HS-5 (cell line): Measurements from ENCODE around the gene TMEM135.

Experiments used
- DNase-seq: peaks from one replicate; pipeline ENCODE4 v3.0.0-alpha.2; 2012; ENCODE audit warnings: low read depth

Gene TMEM135

DNA sequence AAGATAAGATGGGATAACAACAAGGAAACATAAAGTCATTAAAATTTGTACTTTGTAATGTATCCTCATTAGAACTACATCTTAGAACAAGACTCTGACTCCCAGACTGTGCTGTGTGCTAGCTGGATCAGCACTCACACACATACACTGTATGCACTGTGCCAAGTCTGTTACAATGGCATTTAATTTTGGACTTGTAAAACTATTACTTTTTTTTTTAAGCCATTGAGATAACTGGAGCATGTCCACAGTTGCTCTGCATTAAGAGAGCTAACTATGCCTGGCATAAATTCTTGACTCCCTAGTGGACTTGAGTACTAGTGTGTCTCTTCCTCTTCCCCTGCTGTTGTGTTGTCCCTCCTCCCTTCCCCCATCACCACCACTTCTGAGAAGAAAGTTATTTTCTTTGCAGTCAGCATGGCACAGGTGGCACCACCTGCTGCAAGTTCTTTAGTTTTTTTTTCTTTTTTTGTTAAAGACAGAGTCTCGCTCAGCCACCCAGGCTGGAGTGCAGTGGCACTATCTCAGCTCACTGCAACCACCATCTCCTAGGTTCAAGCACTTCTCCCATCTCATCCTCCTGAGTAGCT, 268.6 kb downstream of the TMEM135 start:
- DNase-seq = no peak

- DNase-seq = no peak
These were observed 269.4 kb downstream of the TMEM135 start for GRCh38 chr11:87307101-87307500.

DNA sequence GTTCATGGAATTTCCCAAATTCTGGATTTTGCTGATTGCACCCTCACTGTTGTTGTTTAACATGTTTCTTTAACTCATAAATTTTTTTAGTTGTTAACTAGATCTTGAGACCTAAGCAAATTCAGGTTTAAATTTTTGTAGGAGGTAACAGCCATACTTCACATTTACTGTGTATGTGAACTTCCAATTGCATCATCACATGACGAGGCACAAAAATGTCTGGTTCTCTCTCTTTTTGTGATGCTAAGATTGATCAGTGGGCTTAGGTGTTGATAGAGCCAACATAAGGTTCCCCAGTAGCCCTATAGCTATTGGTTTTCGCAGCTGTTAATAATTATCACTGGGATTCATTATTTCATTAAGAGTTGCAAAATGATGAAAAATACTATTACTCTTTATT, 277.5 kb downstream of the TMEM135 start:
- no peak for DNase-seq

DNA sequence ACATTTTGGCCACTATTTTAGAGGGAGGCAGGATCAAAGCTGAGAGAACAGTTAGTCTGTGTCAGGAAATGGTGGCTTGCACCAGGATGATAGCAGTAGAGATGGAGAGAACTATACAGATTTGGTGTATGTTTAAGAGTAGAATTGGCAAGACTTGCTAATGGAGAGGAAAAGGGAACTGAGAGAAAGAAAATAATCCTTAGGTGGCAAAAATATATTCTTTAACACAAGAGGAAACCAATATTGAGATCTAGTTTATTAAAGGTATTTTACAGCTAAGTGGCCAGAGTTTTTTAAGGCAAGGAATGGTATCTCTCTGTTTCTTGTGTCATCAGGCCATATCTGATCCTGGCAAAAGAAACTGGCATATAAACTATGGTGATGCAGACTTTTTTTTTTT, 278.8 kb downstream of the TMEM135 start:
- no peak for DNase-seq

GRCh38 chr11:87317441-87317840, 279.7 kb downstream of the TMEM135 start:
- DNase-seq = no peak

GRCh38 chr11:87320123-87320522, 282.4 kb downstream of the TMEM135 start:
- DNase-seq = no peak

- DNase-seq = no peak
These were observed 284.8 kb downstream of the TMEM135 start for GRCh38 chr11:87322568-87322967.

DNA sequence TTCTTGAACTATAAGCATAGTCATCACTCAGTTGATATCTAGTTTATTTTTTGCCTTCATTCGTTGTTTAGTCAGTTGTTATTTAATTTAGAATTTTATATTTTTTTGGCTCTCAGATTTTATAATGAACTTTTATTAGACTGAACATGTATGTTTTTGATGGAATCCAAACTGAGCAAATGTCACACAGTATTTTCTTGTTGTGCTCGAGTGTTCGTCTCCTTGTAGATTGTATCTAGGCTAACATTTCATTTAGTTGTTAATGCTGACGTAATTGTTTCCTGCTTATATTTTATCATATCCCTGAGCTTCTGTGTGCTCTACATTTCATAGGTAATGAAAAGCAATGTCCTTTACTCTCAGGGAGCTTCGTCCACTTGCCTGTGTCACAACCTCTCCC, 286.2 kb downstream of the TMEM135 start:
- no peak for DNase-seq

- no peak for DNase-seq
These were observed 287.2 kb downstream of the TMEM135 start for GRCh38 chr11:87324817-87325489.

GRCh38 chr11:87325490-87325872, 287.7 kb downstream of the TMEM135 start:
- DNase-seq = no peak

- DNase-seq = no peak
These were observed 288.9 kb downstream of the TMEM135 start for GRCh38 chr11:87326594-87326993.

GRCh38 chr11:87329172-87329571, 291.4 kb downstream of the TMEM135 start:
- DNase-seq = no peak

- no peak for DNase-seq
These were observed 292.5 kb downstream of the TMEM135 start for GRCh38 chr11:87330187-87330601.

GRCh38 chr11:87331273-87331672, 293.5 kb downstream of the TMEM135 start:
- no peak for DNase-seq

GRCh38 chr11:87338046-87338639, 300.4 kb downstream of the TMEM135 start:
- DNase-seq = no peak

DNA sequence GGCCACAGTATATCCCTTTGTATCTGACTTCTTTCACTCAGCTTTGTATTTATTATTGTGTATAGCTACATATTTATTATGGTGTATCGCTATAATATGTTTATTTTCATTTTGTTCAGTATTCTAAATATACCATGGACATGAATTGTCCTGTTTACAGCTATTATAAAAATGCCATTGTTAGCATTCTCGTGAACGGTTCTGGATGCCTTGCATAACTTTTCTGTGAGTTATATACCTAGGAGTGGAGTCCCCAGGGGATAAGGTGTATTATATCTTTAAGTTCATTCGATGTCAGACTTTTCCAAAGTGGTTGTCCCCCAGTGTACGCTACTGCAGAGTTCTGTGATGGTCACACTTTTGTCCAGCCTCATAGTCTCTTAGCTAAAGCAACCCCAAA, 301.7 kb downstream of the TMEM135 start:
- no peak for DNase-seq

- DNase-seq = no peak
These were observed 309.7 kb downstream of the TMEM135 start for GRCh38 chr11:87347441-87347840.

GRCh38 chr11:87347854-87348253, 310.1 kb downstream of the TMEM135 start:
- no peak for DNase-seq

DNA sequence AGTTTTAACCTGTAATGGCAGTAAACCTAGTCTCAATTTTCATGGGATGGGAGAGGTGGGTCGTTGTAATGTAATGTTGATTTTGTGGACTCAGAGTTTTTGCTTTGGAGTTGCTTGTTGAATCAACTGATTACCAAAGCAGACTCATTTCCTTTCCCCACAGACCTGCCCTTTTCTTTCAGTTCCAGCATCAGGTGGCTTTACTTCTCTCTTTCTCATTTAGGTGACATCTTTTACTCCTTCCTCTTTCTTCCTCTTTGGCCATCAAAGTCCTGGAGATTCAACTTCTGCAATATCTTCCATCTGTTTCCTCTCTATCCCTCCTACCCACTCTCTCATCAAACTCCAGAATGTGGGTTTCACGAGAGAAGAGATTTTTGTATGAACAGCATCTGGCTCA, 313.9 kb downstream of the TMEM135 start:
- no peak for DNase-seq

GRCh38 chr11:87352759-87353707, 315.3 kb downstream of the TMEM135 start:
- peak; percentile 82 for DNase-seq

DNA sequence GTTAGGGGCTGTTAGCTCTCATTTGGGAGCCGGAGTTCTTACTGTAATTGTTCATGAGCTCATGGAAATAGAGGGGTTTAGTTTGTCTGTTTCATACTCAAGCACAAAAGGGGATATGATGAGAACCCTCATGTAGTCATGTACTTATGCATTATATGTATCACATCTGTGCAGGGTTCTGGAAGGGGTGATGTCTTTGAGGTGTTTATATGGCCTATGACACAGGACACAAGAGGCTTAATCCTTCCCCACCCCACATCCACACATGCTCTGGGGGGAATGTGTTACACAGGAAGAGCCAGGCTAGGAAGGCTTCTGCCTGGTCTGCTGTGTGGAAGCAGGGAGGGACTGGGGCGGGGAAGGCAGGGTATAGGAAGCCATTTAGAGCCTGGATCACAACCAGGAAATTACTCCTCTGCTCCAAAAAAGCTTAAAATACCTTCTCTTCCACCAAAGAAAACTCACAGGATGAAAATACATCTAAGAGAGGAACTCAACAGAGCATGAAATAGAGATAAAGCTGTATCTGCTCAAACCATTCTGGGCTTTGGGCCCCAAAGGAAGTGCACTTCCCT, 316.1 kb downstream of the TMEM135 start:
- DNase-seq = no peak

DNA sequence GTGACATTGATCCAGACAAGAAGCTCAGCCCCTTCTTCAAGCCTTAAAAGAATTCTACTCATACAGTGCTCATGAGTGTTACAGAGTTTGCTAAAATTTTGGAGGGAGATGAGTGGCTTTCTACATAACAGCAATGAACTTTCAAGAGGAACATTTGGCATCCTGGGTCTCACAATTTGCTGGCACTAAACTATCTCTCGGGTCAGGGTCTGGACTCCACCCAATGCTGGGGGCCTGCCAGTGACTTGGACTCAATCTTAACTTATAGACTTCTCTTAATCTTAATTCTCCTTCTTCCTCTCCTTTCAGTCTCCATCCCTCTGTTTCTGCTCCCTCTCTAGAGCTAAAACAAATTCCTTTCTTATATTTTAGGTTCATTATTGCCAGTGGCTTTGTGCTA, 317.9 kb downstream of the TMEM135 start:
- no peak for DNase-seq
